Ovary (tissue), 3 donors: Measurements from ENCODE around the gene ST6GALNAC3.

Source experiments
- CTCF ChIP-seq, 3 donors: fragments of 450-650 bp in 2 of 3; fragments of 200-600 bp in 1 of 3; IDR thresholded peaks; one replicate each; pipeline versions ENCODE4 v1.5.1 to v1.8.0; 2016 to 2022; ENCODE audit warnings: antibody characterized with exemption in 3 of 3, mild to moderate bottlenecking in 1 of 3
- EP300 ChIP-seq: sonication (generic); formaldehyde crosslinking; IDR thresholded peaks from one replicate; pipeline ENCODE4 v1.6.1; 2017; ENCODE audit warnings: antibody characterized with exemption
- POLR2A ChIP-seq: fragments of 450-650 bp; IDR thresholded peaks from one replicate; pipeline ENCODE4 v1.6.1; 2017; ENCODE audit warnings: antibody characterized with exemption, mild to moderate bottlenecking, moderate library complexity
- donor health status: DM: no; HTN: no; CAD: no.

- TF ChIP-seq CTCF (IDR thresholded peaks at IDR 0.05) (no peak), POLR2A (no peak), EP300 (no peak)
Measured at GRCh38 chr1:76620371-76620770, 545.8 kb downstream of the ST6GALNAC3 start.
